Stimulated activated CD4-positive, alpha-beta T cell treated with anti-CD3 and anti-CD28 coated beads, Interleukin-12 subunit alpha, Interleukin-12 subunit beta, amount 100 ng/mL, for 48 hours (primary cell): ENCODE data around the gene PCGF2.
A peak's percentile ranks its signal among the peaks of the same experiment; 100 is the strongest.
"Not testable (repeated sequence)": the region's sequence is repeated elsewhere in the genome, so short reads cannot be mapped to it uniquely, and the experiment has no call there.

ENCODE experiments used
- DNase-seq, 3 donors: peaks; one replicate each; pipeline ENCODE4 v3.0.0-alpha.2; 2020; ENCODE audit warnings: low read depth in 2 of 3, low spot score in 1 of 3

The PCGF2 gene

DNA sequence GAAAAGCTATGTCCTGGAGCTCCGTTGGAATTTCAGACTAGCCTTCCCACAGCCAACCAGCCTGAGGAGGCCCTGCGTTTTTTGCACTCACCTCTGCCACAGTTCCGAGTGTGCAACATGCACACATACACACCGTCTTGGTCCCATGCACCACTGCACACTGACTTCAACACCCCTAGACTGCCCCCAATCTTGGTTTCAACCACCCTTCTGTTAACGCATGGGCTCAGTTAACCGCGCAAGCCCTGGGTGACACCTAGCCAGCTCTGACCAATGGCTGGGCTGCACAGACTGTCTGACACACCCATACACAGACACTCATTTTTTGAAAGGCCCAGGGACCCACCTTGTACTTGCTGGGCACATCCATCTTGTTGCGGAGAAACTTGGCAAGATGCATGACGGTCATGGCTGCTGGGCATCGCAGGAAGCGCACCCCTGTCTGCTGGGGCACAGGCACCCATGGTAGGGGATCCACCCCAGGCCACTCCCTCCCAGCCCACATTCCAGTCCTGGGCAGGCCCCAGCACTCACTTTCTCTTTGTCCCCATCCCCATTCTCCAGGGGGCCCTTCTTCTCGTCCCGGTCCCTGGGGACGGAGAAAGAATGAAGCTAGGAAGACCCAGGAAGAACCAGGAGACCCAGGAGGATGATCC lies 10.0 kb downstream of the PCGF2 start:
- no peak for DNase-seq

DNA sequence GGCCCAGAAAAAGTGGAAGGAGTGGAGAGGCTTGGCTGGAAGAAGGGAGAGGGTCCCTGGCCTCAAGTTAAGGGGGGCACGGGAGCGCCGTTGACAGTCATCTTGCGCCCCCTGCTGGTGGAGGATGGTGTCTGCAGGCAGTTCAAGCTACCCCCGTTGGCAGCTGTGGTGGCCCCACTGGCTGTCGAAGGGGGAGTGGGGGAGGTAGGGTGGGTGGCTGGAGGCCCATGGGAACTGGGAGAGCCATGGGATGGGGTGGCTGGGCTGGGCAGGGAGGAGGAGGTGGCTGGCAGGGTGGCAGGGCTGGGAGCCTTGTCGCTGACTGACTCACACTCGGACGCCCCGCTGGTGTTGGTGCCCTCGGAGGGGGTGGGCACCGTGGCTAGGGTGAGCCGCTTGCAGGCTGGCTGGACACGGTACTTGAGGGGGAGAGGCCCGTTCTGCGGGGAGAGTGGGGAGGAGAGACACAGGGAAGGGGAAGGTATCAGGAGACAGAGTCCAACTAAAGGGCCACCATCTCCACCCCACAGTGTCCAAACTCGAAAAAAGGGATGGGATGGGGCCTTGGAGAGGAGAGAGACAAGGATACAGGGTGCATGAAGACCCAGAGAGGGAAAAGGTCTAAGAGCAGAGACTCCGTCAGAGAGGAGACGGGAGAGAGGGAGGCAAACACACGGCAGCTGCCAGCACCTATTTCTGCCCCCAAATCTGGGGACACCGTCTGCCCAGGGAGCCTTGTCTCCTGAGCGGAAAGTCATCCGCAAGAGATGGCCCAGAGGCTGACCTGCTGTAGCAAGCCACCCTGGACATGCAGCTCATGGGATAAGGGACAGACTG lies 12.8 kb downstream of the PCGF2 start:
- DNase-seq: peak in 2 of 3 donors; percentile 61 to 82

DNA sequence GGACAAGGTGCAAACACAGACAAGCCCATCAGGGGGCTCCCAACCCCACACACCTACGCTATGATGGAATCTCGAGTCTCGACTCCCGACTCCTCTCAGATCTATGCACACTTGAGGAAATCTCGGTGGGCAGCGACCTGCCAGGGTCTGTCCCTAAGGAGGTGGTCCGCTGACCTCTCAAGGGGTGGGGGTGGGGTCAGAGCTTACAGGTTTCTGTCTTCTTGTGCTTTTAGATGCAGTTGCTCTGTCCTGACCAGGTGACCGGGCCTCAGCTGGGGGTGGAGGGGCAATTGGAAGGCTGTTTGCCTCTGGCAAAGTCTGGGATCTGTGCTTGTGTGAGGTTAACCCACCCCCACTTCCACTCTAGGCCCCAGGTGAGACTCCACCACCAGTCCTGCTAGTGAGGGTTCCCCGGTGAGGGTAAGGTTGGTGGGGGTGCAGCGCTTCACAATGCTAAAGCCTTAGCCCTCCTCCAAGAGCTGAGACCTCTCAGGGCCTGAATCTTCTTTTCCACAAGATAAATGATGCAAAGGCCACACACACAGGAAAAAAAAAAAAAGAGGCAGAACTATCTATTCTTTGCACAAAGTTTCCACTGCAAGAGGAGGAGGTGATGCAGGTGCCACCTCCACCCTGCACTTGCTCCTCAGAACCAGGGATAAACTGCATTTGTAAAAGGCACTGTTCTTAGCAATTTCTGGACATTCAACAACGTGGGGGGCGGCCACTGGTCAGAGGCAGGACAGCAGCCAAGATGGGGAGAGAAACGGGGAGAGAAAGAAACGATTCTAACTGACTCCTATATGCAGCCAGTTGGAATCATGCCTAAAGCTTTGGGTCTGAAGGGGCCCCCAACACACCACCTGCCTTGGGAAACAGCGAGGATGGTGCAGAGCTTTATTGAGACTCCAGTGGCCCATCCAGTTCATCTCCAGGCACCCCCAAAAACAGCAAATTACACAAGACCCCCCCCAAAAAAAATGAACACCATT lies 13.9 kb downstream of the PCGF2 start:
- no peak for DNase-seq

DNA sequence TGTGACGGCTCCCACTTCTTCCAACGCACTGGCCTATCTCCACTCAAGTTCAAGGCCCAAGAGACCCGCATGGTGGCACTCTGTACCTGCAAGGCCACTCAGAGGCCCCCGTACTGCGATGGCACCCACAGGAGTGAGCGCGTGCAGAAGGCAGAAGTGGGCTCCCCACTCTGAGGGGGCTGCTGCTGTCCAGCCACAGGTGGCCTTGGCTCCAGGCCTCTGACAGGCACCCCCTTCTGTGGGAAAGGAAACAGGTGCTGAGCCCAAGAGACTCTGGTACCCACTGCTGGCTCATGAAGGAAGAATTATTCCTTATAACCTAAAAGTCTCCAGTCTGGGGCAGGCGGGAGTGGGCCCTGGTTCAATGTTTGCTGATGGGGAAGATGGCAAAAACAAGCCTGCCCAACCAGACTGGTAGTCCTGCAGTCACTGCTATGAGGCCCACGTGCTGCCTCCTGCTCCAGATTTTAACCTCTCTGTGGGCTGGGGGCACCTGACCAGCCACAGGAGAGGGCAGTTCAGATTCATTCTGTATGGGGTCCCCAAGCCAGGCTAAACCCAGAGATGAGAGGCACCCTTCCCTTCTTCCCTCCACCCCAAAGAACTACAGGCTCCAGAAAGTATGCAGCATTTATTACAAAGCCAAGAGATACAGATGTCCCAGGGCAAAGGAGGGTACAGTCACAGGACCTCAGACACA lies 14.7 kb downstream of the PCGF2 start:
- DNase-seq: no peak

DNA sequence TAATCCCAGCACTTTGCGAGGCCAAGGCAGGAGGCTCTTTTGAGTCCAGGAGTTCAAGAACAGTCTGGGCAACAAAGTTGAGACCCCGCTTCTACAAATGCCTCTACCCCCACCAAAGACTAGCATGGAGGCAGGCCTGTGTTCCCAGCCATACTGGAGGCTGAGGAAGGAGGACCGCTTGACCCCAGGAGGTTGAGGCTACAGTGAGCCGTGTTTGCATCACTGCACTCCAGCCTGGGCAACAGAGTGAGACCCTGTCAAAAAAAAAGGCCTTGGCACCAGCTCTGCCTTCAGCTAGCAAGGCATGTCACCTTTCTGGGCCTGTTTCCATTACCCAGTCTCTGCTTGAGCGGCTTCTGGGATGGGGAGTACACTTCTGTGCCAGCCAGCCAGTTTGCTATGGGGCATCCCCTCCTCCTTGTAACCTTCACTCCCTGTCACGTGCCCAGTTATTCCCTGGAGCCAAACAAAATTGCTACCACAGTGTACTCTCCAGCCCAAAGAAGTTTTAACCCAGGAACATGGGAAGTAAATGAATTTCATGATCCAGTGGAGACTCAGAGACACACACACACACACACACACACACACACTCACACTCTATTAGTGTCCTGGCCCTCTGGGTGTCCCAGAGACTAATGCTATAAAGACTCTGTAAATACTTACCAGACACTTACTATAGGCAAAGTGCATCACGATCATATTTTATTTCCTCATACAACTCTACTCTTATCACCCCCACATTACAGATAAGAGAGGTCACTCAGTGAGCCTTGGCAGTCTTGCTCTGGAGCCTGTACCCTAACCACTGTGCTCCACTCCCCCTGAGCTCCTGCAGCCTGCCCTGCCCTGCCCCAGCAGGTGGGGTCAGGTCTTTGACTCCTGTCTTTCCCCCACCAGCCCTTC lies 15.5 kb downstream of the PCGF2 start:
- no peak for DNase-seq

DNA sequence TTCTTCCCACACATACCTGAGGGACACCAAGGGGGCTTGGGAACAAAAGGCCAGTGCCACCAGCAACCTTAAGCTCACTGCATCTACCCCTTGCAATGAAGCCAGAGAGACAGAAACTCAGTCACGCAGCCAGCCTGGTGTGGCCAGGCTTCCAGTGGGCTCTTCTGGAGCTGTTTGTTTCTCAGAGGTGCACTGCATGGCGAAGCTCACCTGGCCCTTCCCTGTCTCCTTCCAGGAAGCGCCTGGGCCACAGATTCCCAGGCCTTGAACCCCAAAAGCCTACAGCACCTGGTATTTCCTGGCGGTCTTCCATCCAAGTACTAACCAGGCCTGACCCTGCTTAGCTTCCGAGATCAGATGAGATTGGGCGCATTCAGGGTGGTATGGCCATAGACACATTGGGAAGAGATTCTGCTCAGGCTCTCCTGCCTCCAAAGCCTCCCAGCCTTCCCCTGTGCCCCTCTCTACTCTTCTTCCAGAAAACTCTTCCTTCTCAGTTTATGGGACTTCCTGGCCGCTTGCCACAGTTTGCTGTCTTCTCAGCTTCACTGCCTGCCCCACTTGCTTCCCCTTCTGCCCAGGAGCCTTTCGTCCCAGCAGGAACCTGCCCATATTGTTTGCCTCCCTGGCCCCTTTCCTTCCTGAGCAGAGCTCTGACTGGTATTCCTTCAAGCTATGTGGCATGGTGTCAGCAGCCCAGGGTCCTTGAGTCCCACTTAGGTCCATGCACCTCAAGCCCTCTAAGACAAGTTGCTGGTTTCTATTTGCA lies 16.4 kb downstream of the PCGF2 start:
- DNase-seq: no peak

DNA sequence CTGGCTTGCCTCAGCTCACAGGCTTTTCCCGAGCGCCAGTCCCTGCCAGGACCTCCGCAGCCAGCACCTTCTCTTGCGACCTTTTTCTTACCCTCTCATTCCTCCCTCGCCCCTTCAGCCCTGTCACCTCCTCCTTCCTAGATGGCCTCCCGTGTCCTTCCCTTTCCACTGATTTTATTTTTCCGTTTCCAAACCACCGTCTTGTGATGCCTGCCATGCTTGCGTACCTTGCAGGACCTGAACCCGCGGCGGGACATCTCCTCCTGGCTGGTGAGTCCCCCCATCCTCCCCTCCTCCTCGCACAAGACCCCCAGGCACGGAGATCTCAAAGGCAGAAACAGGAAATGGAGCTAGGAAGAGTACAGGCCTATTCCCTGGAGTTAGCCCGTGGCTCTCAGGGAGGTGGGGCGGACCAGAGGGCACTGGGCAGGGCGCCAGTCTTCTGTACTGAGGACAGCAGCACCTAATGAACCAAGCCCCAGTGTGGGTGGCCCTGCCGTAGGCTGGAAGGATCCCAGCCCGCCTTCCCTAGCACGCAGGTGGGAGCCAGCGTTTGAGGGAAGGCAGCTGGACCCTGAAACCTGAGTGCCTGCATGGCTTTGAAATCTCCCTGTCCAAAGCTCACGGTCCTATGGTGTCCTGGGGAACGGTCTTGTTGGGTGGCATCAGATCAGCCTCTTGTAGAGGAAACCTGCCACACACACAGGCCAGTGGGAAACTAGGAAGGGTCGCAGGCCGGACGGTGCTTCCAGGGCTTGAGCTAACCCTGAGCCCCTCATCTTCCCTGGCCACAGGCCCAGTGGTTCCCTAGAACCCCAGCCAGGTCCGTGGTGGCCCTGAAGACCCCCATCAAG lies 17.4 kb downstream of the PCGF2 start:
- DNase-seq: no peak

DNA sequence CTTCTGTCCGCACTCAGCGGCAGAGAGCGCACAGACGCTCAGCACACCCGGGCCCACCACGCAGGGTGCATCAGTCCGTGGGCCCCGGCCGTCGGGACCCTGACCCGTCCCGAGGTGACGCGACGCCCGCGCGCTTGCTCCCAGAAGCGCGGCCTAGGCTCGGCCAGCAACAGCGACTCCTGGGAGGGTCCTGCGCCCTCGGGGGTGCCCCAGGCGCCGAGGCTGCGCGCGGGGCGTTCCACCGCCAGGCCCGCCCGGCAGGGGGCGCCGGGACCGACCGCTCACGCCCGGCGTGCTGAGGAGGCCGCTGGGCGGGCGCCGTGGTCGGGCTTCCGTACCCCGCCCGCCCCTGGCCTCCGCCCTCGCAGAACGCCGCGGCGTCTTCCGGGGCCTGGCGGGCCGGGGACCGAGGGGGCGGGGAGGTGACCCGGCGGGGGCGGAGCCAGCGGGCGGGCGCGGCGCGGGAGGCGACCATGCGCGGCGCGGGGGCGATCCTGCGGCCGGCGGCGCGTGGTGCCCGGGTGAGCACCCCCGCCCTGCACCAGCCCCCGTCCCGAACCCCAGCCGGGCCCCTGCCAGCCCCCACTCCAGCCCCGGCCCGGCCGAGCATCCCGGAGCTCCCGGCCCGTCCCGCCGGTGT lies 18.1 kb downstream of the PCGF2 start, which contains the start of gene CISD3:
CISD3 (plus strand) TSS at position 456 of the 640 bp plus-strand sequence; CDS start at position 474, 18 bp downstream.
- DNase-seq: peak; percentile 61 to 85 (median 70)

DNA sequence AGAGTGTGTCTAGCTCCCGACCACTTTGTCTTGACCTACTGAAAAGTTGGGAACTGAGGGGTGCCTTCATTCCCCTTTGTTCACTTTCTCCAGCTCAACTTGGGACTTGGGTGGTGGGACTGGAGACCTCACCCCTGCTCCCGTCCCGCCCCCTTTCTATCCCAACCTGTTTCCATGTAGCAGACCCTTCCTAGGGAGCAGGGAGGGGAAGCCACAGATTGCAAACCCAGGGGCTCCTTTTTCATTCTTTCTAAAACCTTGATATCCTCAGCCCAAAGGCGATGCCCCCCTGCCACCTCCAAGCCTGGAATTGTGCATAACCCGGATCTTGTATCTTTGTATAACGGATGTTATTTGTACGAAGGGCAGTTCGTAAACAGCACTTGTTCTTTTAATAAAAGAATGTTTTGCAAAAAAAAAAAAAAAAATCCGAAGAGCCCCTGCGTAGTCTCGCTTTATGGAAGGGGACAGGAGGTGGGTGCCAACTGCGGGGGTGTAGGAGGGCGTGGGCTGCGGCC lies 18.7 kb downstream of the PCGF2 start:
- no peak for DNase-seq

DNA sequence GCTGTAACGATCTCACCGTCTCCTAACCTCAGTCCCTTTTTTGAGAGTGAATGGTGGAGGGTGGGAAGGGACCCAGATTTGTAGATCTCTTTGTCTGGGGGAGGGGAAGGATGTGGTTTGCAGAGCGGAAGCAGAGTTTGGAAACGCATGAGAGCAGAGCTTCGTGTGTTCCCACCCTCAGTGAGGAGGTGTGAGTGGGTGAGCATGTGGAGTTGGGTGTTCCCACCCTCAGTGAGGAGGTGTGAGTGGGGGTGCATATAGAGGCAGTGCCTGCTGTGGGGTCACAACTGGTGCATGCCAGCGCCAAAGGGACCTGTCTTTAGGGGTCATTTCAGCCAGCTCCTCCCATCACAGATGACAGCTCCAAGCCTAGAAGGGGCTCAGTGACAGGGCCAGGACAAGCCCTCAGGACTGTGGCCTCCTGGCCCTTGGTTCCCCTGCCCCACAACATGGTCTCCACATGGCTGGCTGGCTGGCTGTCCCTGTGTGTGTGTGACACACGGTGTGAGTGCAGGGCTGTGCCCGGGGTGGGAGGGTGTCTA lies 19.8 kb downstream of the PCGF2 start:
- no peak for DNase-seq

DNA sequence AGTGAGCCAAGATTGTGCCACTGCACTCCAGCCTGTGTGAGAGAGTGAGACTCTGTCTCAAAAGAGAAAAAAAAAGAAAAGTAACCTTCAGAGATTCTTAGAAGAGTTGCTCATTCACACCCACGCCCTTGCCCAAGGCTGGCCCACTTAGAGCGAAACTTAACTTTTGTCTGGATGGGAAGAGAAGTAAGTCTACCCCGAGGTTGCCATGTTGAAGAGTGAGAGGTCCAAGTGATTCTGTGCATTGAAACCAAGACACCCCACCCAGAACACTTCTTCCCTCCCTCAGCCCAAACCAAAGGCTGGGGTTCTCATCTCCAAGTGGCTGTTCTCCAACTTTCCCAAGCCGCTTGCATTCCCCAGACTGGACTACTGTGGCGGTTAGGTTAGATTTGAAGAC lies 20.4 kb downstream of the PCGF2 start:
- peak; percentile 66 to 84 (median 80) for DNase-seq

DNA sequence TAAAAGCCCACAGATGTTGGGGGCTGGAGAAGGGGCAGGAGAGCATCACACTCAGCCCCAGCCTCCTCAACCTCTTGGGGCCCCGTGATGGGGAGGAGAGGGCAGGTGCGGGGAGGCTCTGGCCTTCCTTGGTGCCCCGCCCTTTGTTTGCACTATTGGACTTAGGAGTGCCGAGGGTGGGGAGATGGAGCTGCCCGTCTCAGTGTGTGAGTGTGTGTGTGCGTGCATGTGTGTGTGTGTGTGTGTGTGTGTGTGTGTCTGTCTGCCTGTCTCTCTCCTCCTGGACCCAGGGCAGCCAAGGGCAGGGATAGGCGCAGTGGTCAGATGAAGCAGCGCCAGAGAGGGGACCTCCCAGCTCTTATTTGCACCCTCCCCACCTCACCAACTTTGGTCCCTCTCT lies 22.0 kb downstream of the PCGF2 start:
- not testable (repeated sequence) for DNase-seq

DNA sequence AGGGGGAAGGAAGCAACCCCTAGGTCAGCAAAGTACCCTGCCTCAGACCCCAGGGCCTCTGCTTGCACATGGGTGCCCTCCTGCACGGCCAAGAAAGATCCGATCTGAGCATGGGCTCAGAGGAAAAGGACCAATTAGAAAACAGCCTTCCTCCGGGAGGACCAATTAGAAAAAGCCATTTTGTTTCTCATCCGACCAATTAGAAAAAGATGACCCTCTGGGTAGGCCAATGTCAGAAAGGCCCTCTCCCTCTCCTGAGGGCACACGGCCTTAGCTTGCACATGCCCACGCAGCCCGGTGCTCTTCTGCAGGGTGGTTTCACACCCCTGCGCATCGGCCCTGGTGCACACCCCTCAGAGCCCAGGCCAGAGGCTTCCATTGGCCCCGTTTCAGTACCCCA lies 23.1 kb downstream of the PCGF2 start:
- no peak for DNase-seq

DNA sequence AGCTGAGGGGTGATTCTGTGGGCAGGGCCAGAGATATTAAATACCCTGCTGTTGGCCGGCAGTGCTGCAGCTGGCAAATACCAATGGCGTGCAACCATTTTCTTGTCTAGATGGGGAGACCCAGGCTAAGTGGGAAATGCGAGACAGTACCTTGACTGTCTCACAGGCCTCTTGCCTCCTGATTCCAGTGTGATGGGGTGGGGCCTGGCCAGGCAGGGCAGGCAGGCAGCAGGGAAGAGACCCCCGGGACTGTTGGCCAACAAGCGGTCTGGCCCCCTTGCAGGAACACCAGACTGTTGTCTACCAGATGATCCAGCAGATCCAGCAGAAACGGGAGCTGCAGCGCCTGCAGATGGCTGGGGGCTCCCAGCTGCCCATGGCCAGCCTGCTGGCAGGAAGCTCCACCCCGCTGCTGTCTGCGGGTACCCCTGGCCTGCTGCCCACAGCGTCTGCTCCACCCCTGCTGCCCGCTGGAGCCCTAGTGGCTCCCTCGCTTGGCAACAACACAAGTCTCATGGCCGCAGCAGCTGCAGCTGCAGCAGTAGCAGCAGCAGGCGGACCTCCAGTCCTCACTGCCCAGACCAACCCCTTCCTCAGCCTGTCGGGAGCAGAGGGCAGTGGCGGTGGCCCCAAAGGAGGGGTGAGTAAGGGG lies 23.7 kb downstream of the PCGF2 start:
- DNase-seq: no peak

DNA sequence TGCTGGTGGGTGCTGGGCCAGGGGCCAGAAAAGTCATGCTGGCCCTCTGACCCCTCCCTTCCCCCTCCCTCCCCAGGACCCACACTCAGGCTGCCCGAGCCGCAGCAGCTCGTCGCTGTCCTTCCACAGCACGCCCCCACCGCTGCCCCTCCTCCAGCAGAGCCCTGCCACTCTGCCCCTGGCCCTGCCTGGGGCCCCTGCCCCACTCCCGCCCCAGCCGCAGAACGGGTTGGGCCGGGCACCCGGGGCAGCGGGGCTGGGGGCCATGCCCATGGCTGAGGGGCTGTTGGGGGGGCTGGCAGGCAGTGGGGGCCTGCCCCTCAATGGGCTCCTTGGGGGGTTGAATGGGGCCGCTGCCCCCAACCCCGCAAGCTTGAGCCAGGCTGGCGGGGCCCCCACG lies 26.3 kb downstream of the PCGF2 start:
- DNase-seq: no peak

DNA sequence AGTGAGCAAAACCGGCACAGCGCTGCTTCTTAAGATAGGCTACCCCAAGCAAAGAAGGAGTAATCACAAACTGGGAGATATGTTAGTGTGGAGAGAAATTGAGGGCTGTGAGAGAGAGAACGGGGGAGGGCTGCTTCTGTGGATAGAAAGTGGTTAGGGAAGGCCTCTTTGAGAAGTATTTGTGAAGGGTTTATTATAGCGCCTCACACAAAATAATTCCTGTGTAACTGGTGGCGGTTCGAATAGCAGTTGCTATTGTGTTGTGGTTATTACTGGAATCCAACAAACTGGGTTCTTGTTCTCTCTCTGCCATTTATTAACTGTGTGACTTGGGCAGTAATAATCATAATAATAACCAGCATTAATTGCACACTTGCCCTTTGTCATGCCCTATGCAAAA lies 27.2 kb downstream of the PCGF2 start:
- DNase-seq: no peak
